PC-3 (cell line): Measurements from ENCODE around the gene SLC8A1. TPM values are rescaled to one million over a fixed set of nuclear protein-coding genes. Genes with fewer than 3 reads are reported as not detected.

Source experiments
- ATAC-seq: fragments of 200-7000 bp; cut with Tn5 transposase; 2 replicates; pipeline ENCODE4 v1.9.1; 2020; ENCODE audit warnings: mild to moderate bottlenecking, moderate library complexity
- BruUV-seq: library from RNA; stranded (reverse); fragments of 400-500 nt; replicated peaks from 2 replicates; lab custom pipeline; 2021; lab: Mats Ljungman, UMichigan
- CTCF ChIA-PET: fragments of 300-600 bp; sonication (Branson Sonifier 250); formaldehyde crosslinking; loops from one replicate; lab custom pipeline; 2022; ENCODE audit warnings: antibody characterized with exemption; lab: Charles Lee
- POLR2A ChIA-PET: fragments of 300-600 bp; sonication (Branson Sonifier 250); formaldehyde crosslinking; loops from one replicate; lab custom pipeline; 2022; ENCODE audit warnings: antibody characterized with exemption; ENCODE audit not compliant: unreplicated experiment; lab: Charles Lee
- DNase-seq: peaks from one replicate; pipeline ENCODE4 v3.0.0-alpha.2; 2015
- H2AFZ ChIP-seq: fragments of 300-600 bp; sonication (generic); 2 replicates; pipeline ENCODE4 v1.6.0; 2016; ENCODE audit warnings: antibody characterized with exemption, low read length
- H3F3A ChIP-seq: fragments of 300-600 bp; sonication (generic); one replicate; pipeline ENCODE4 v1.6.0; 2017; ENCODE audit warnings: antibody characterized with exemption, low read length, control low read depth, mild to moderate bottlenecking; ENCODE audit not compliant: unreplicated experiment
- H3K27ac ChIP-seq: fragments of 300-600 bp; sonication (generic); 2 replicates; pipeline ENCODE4 v1.5.1; 2016; ENCODE audit warnings: mild to moderate bottlenecking, low read length
- H3K27me3 ChIP-seq: fragments of 300-600 bp; sonication (generic); 2 replicates; pipeline ENCODE4 v1.6.1; 2016; ENCODE audit warnings: low read length, mixed read lengths
- H3K36me3 ChIP-seq: fragments of 300-600 bp; sonication (generic); 2 replicates; pipeline ENCODE4 v1.6.1; 2016; ENCODE audit warnings: low read depth, mixed run types, low read length, mixed read lengths
- H3K4me1 ChIP-seq: fragments of 300-600 bp; sonication (generic); 2 replicates; pipeline ENCODE4 v1.5.1; 2016; ENCODE audit warnings: low read length; ENCODE audit not compliant: insufficient read depth
- H3K4me2 ChIP-seq: fragments of 300-600 bp; sonication (generic); 2 replicates; pipeline ENCODE4 v1.6.0; 2016; ENCODE audit warnings: low read length
- H3K4me3 ChIP-seq: fragments of 300-600 bp; sonication (generic); 2 replicates; pipeline ENCODE4 v1.5.1; 2016; ENCODE audit warnings: mild to moderate bottlenecking, low read length, mixed read lengths
- H3K79me2 ChIP-seq: fragments of 300-600 bp; sonication (generic); 2 replicates; pipeline ENCODE4 v1.6.1; 2017; ENCODE audit warnings: low read length, mixed read lengths
- H3K9ac ChIP-seq: fragments of 300-600 bp; sonication (generic); 2 replicates; pipeline ENCODE4 v1.6.0; 2016; ENCODE audit warnings: mild to moderate bottlenecking, low read length
- H3K9me2 ChIP-seq: fragments of 300-600 bp; sonication (generic); replicated peaks from 2 replicates; pipeline ENCODE4 v1.6.1; 2016; ENCODE audit warnings: mixed run types, low read length, mixed read lengths
- H3K9me3 ChIP-seq: fragments of 300-600 bp; sonication (generic); 2 replicates; pipeline ENCODE4 v1.6.1; 2016; ENCODE audit warnings: low read length, mixed read lengths
- H4K20me1 ChIP-seq: fragments of 300-600 bp; sonication (generic); 2 replicates; pipeline ENCODE4 v1.6.1; 2016; ENCODE audit warnings: low read length, mixed read lengths
- CTCF ChIP-seq: fragments of 300-600 bp; sonication (generic); conservative IDR thresholded peaks from 2 replicates; pipeline ENCODE4 v1.5.1; 2017; ENCODE audit warnings: antibody characterized with exemption, low read depth, mild to moderate bottlenecking, low read length
- EZH2 ChIP-seq: fragments of 300-600 bp; sonication (generic); IDR thresholded peaks from one replicate; pipeline ENCODE4 v1.6.1; 2017; ENCODE audit warnings: antibody characterized with exemption, mild to moderate bottlenecking, low read length; ENCODE audit not compliant: unreplicated experiment
- EZH2phosphoT487 ChIP-seq: fragments of 300-600 bp; sonication (generic); IDR thresholded peaks from 2 replicates; pipeline ENCODE4 v1.6.1; 2018; ENCODE audit warnings: mild to moderate bottlenecking, antibody characterized with exemption, low read length, borderline replicate concordance
- intact Hi-C: fragments of 100-400 bp; cut with micrococcal nuclease; formaldehyde crosslinking; loops from 2 replicates; pipeline ENCODE4 v1.9.0; 2023
- total RNA-seq: library from RNA; depleted of rRNA; stranded (reverse); fragments of >200 nt; gene quantifications from 2 replicates; pipeline ENCODE4 v1.2.3, GENCODE V29; 2014

SLC8A1 gene
- total RNA-seq, 1 experiment from 2014 or later: 1.3 TPM

GRCh38 chr2:40412456-40412855 is 39.4 kb downstream of the SLC8A1 start:
- intact Hi-C loops: loop anchor here (2.0 kb wide), 1 partner anchor 22 kb away; no protein-coding TSS in a partner anchor
- TF ChIP-seq EZH2: no peak
- TF ChIP-seq EZH2phosphoT487: no peak
- no peak for TF ChIP-seq CTCF
- Histone ChIP-seq H2AFZ (peak overlapping the region; percentile 54; the same call in 1 of the 2 replicates), H4K20me1 (no peaks in the 10 kb centered on the region), H3K9ac (no peak overlapping the region), H3K27me3 (no peaks in the 10 kb centered on the region), H3K79me2 (no peaks in the 10 kb centered on the region), H3K4me1 (peaks cover 32% of the 10 kb centered on the region), H3K9me2 (0 out of 2 replicates have a peak, but pooled peaks cover 7% of the 10 kb centered on the region), H3K27ac (0 out of 2 replicates have a peak overlapping the region, but pooled peaks have one; percentile 19), H3K4me3 (peak overlapping the region; percentile 12; the same call in 1 of the 2 replicates), H3K4me2 (peak overlapping the region; percentile 62), H3K9me3 (no peaks in the 10 kb centered on the region), H3K36me3 (no peaks in the 10 kb centered on the region), H3F3A (no peaks in the 10 kb centered on the region)
- ChIA-PET CTCF (interaction anchor here (0.9 kb wide), 1 partner anchor 22 kb away, joined by 3 read pairs; no protein-coding TSS in a partner anchor), POLR2A (no interaction called here)
- ATAC-seq (peak; percentile 95), DNase-seq (peak; percentile 90)
- BruUV-seq: no TSS peak

- Histone ChIP-seq H4K20me1 (no peaks in the 10 kb centered on the region), H3K9me2 (0 out of 2 replicates have a peak, but pooled peaks cover 7% of the 10 kb centered on the region), H3K27me3 (no peaks in the 10 kb centered on the region), H2AFZ (no peak overlapping the region), H3K9ac (no peak overlapping the region), H3K4me2 (no peak overlapping the region), H3K27ac (no peak overlapping the region), H3K4me3 (no peak overlapping the region), H3K9me3 (no peaks in the 10 kb centered on the region), H3K79me2 (no peaks in the 10 kb centered on the region), H3F3A (no peaks in the 10 kb centered on the region), H3K36me3 (no peaks in the 10 kb centered on the region), H3K4me1 (peaks cover 22% of the 10 kb centered on the region)
- ChIA-PET CTCF (no interaction called here), POLR2A (no interaction called here)
- ATAC-seq: no peak
- BruUV-seq: no TSS peak
- no peak for TF ChIP-seq CTCF
- intact Hi-C loops: no loop called here
- DNase-seq: no peak
Observed at GRCh38 chr2:40410695-40411094, 41.2 kb downstream of the SLC8A1 start.

GRCh38 chr2:40409734-40410133 is 42.2 kb downstream of the SLC8A1 start:
- intact Hi-C loops: no loop called here

More at GRCh38 chr2:40409734-40410133, 42.2 kb downstream of the SLC8A1 start:
- BruUV-seq: no TSS peak
- Histone ChIP-seq H3K4me1 (peaks cover 16% of the 10 kb centered on the region), H3K9me2 (0 out of 2 replicates have a peak, but pooled peaks cover 7% of the 10 kb centered on the region), H3K36me3 (no peaks in the 10 kb centered on the region), H4K20me1 (no peaks in the 10 kb centered on the region), H3K9ac (no peak overlapping the region), H2AFZ (no peak overlapping the region), H3K4me2 (no peak overlapping the region), H3K9me3 (no peaks in the 10 kb centered on the region), H3F3A (no peaks in the 10 kb centered on the region), H3K4me3 (no peak overlapping the region), H3K27me3 (no peaks in the 10 kb centered on the region), H3K79me2 (no peaks in the 10 kb centered on the region), H3K27ac (no peak overlapping the region)
- CTCF ChIA-PET: no interaction called here
- ATAC-seq (no peak), DNase-seq (no peak)
- POLR2A ChIA-PET: no interaction called here
- TF ChIP-seq EZH2phosphoT487 (no peak), EZH2 (no peak), CTCF (no peak)
